ENCODE data around the gene KXD1.

The KXD1 gene

GRCh38 chr19:18607226-18608101 is 49.8 kb downstream of the KXD1 start:
- H3K4me1 ChIP-seq (ENCODE audit: control insufficient read depth, insufficient read depth, low read length) = peaks cover 32% of the 10 kb centered on the region
- WGBS, 2 experiments = 4% methylated on average over 66 of the region's 68 CpGs
- no peak overlapping the region for H3K27ac ChIP-seq (ENCODE audit: insufficient read depth, low read depth, low read length, poor library complexity, severe bottlenecking)
- peaks cover 98% of the 10 kb centered on the region for H3K27me3 ChIP-seq (ENCODE audit: control insufficient read depth, insufficient read depth, low read length, poor library complexity, severe bottlenecking)
- no peaks in the 10 kb centered on the region for H3K9me3 ChIP-seq (ENCODE audit: control insufficient read depth, low read length)
- no peaks in the 10 kb centered on the region for H3K36me3 ChIP-seq (ENCODE audit: control insufficient read depth, insufficient read depth, low read length)
- no peak overlapping the region for H3K4me3 ChIP-seq (ENCODE audit: insufficient read depth, low read depth, low read length)

- Histone ChIP-seq H3K27me3 (ENCODE audit: control insufficient read depth, insufficient read depth, low read length, poor library complexity, severe bottlenecking) (peaks cover 98% of the 10 kb centered on the region), H3K27ac (ENCODE audit: insufficient read depth, low read depth, low read length, poor library complexity, severe bottlenecking) (no peak overlapping the region), H3K9me3 (ENCODE audit: control insufficient read depth, low read length) (no peaks in the 10 kb centered on the region), H3K36me3 (ENCODE audit: control insufficient read depth, insufficient read depth, low read length) (no peaks in the 10 kb centered on the region), H3K4me3 (ENCODE audit: insufficient read depth, low read depth, low read length) (no peak overlapping the region), H3K4me1 (ENCODE audit: control insufficient read depth, insufficient read depth, low read length) (peaks cover 35% of the 10 kb centered on the region)
- 25 to 28% methylated on average over 5 of the region's 5 CpGs for WGBS, 2 experiments
Observed at GRCh38 chr19:18608102-18608804, 50.6 kb downstream of the KXD1 start.

DNA sequence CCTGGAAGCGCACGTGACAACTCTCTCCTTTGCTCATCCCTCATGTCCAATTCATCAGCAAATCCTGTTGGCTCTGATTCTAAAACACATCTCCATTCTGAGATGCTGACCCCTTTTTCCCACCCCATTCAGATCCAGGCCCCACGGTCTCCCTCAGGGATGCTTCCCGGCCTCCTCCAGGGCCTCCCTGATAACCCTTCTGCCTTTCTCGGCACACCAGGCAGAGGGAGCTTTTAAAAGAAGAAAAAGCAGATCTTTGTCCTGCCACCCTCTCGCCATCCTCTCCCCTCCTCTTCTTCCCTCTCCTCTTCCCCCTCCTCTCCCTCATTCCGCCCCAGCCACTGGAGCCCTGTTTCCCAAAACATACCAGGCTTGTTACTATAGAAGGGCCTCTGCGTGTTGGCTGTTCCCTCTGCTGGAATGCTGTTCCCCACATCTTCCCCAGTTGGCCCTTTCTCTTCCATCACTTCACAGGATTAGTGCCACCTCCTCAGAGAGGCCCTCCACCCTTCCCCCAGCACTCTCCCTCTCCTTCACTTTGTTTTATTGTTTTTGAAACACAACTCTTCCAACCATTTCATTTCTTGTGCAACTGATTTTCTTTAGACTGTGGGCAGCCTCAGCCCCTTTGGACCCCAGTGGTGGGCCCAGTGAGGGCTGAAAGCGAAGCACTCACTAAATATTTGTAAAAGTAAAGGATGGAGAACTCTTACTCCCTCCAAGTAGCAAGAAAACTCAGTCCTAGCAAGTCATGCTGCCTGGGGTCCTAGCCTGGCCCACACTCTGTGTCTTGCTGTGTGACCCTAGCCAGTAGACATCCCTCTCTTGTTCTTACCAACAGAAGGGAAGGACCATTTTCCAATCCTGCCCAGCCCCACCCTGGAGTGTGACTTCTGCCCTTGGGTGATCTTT is 51.4 kb downstream of the KXD1 start:
- no peak overlapping the region for H3K4me3 ChIP-seq (ENCODE audit: insufficient read depth, low read depth, low read length)
- 24 to 27% methylated on average over 8 to 9 of the region's 9 CpGs for WGBS, 2 experiments
- no peaks in the 10 kb centered on the region for H3K9me3 ChIP-seq (ENCODE audit: control insufficient read depth, low read length)
- no peak overlapping the region for H3K27ac ChIP-seq (ENCODE audit: insufficient read depth, low read depth, low read length, poor library complexity, severe bottlenecking)
- H3K4me1 ChIP-seq (ENCODE audit: control insufficient read depth, insufficient read depth, low read length) = peaks cover 40% of the 10 kb centered on the region
- H3K36me3 ChIP-seq (ENCODE audit: control insufficient read depth, insufficient read depth, low read length) = no peaks in the 10 kb centered on the region
- peaks cover 98% of the 10 kb centered on the region for H3K27me3 ChIP-seq (ENCODE audit: control insufficient read depth, insufficient read depth, low read length, poor library complexity, severe bottlenecking)

DNA sequence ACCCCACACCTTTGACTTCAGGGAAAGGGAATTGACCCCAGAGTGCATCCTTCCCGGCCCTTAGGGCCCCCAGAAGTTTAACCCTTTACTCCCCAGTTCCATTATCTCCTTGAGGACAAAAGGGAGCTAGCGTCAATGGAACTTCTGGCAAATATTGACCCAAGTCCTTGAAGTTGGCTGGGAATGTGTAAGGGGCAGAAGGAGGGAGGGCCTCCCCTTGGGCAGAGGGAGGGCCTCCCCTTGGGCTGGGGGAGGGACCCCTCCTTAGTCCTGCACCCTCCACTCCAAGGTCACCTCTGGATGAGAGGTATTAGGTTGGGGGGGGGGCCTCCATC is 52.0 kb downstream of the KXD1 start:
- Histone ChIP-seq H3K4me3 (ENCODE audit: insufficient read depth, low read depth, low read length) (no peak overlapping the region), H3K4me1 (ENCODE audit: control insufficient read depth, insufficient read depth, low read length) (peaks cover 34% of the 10 kb centered on the region), H3K36me3 (ENCODE audit: control insufficient read depth, insufficient read depth, low read length) (no peaks in the 10 kb centered on the region), H3K27ac (ENCODE audit: insufficient read depth, low read depth, low read length, poor library complexity, severe bottlenecking) (no peak overlapping the region), H3K27me3 (ENCODE audit: control insufficient read depth, insufficient read depth, low read length, poor library complexity, severe bottlenecking) (peaks cover 98% of the 10 kb centered on the region), H3K9me3 (ENCODE audit: control insufficient read depth, low read length) (no peaks in the 10 kb centered on the region)
- WGBS, 2 experiments = 10 to 13% methylated on average over 2 of the region's 2 CpGs

DNA sequence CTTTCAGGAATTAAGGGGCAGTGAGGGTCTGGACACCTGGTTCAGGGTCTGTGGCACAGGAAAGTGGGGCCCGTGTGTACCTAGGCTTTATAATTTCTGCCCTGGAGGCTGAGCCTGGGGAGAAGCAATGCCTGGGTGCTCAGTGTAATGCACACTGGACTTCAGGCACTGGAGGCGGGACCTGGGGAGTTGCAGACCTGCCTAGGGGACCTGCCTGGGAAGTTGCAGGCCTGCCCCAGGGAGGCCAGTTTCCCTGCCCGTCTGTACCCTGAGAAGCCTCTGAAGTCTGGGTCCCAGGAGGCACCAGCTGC is 52.5 kb downstream of the KXD1 start:
- H3K4me1 ChIP-seq (ENCODE audit: control insufficient read depth, insufficient read depth, low read length) = peaks cover 33% of the 10 kb centered on the region
- no peak overlapping the region for H3K4me3 ChIP-seq (ENCODE audit: insufficient read depth, low read depth, low read length)
- no peak overlapping the region for H3K27ac ChIP-seq (ENCODE audit: insufficient read depth, low read depth, low read length, poor library complexity, severe bottlenecking)
- 24% methylated on average over 3 of the region's 3 CpGs for WGBS, 2 experiments
- peaks cover 98% of the 10 kb centered on the region for H3K27me3 ChIP-seq (ENCODE audit: control insufficient read depth, insufficient read depth, low read length, poor library complexity, severe bottlenecking)
- no peaks in the 10 kb centered on the region for H3K9me3 ChIP-seq (ENCODE audit: control insufficient read depth, low read length)
- no peaks in the 10 kb centered on the region for H3K36me3 ChIP-seq (ENCODE audit: control insufficient read depth, insufficient read depth, low read length)

- H3K9me3 ChIP-seq (ENCODE audit: control insufficient read depth, low read length) = no peaks in the 10 kb centered on the region
- H3K27ac ChIP-seq (ENCODE audit: insufficient read depth, low read depth, low read length, poor library complexity, severe bottlenecking) = no peak overlapping the region
- 1 to 2% methylated on average over 45 of the region's 45 CpGs for WGBS, 2 experiments
- peaks cover 98% of the 10 kb centered on the region for H3K27me3 ChIP-seq (ENCODE audit: control insufficient read depth, insufficient read depth, low read length, poor library complexity, severe bottlenecking)
- H3K4me1 ChIP-seq (ENCODE audit: control insufficient read depth, insufficient read depth, low read length) = peaks cover 33% of the 10 kb centered on the region
- H3K36me3 ChIP-seq (ENCODE audit: control insufficient read depth, insufficient read depth, low read length) = no peaks in the 10 kb centered on the region
- H3K4me3 ChIP-seq (ENCODE audit: insufficient read depth, low read depth, low read length) = no peak overlapping the region
Observed at GRCh38 chr19:18610556-18611326, 53.1 kb downstream of the KXD1 start.

GRCh38 chr19:18611327-18612050 is 53.8 kb downstream of the KXD1 start:
- Histone ChIP-seq H3K9me3 (ENCODE audit: control insufficient read depth, low read length) (no peaks in the 10 kb centered on the region), H3K27me3 (ENCODE audit: control insufficient read depth, insufficient read depth, low read length, poor library complexity, severe bottlenecking) (peaks cover 96% of the 10 kb centered on the region), H3K4me3 (ENCODE audit: insufficient read depth, low read depth, low read length) (no peak overlapping the region), H3K36me3 (ENCODE audit: control insufficient read depth, insufficient read depth, low read length) (no peaks in the 10 kb centered on the region), H3K4me1 (ENCODE audit: control insufficient read depth, insufficient read depth, low read length) (peaks cover 33% of the 10 kb centered on the region), H3K27ac (ENCODE audit: insufficient read depth, low read depth, low read length, poor library complexity, severe bottlenecking) (no peak overlapping the region)
- WGBS, 2 experiments = 1% methylated on average over 62 of the region's 62 CpGs

DNA sequence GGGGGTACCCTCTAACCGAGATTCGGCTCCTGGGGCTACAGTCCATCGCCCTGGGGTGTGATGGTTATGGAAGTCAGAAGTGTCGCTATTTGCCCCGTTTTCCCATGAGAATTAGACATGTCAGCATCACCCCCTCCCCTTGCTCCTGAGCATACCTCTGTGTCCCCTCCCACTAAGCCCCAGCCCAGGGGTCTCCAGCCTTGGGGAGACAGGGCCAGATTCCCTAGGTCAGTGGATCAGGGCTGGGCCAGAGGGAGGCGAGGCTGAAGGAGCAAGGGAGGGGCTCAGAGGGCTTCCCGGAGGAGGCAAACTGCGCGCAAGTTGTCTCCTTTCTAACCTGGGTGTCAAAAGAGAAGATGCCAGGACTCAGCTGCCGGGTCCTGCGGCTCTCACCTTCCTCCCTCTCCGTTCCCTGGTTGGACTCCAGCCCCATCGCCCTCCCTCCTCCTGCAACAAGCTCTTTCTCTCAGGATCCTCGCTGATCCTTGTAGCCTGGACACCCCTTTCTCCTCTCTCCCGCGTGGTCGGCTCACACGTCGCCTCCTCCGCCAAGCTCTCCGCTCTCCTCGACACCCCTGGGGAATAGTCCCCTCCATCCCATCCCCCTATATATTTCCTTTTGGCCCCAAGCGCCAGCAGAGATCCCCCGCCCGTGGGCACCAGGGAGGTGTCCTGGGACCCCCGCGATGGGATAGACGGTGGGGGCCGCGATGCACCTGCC is 54.5 kb downstream of the KXD1 start:
- no peaks in the 10 kb centered on the region for H3K9me3 ChIP-seq (ENCODE audit: control insufficient read depth, low read length)
- H3K27me3 ChIP-seq (ENCODE audit: control insufficient read depth, insufficient read depth, low read length, poor library complexity, severe bottlenecking) = peaks cover 90% of the 10 kb centered on the region
- H3K4me3 ChIP-seq (ENCODE audit: insufficient read depth, low read depth, low read length) = peak overlapping the region; percentile 35
- H3K36me3 ChIP-seq (ENCODE audit: control insufficient read depth, insufficient read depth, low read length) = no peaks in the 10 kb centered on the region
- H3K4me1 ChIP-seq (ENCODE audit: control insufficient read depth, insufficient read depth, low read length) = peaks cover 33% of the 10 kb centered on the region
- no peak overlapping the region for H3K27ac ChIP-seq (ENCODE audit: insufficient read depth, low read depth, low read length, poor library complexity, severe bottlenecking)
- 2% methylated on average over 30 of the region's 30 CpGs for WGBS, 2 experiments
